Lower leg skin (tissue), 4 donors: ENCODE results near the gene TAF10. TPM values are rescaled to one million over a fixed set of nuclear protein-coding genes. Genes with fewer than 3 reads are reported as not detected.

Source experiments
- DNase-seq, 2 donors: peaks; one replicate each; pipeline ENCODE4 v3.0.0-alpha.2; 2019; ENCODE audit warnings: low spot score in 2 of 2
- H3K4me3 ChIP-seq: fragments of 200-600 bp; sonication (generic); 2 replicates; pipeline ENCODE4 v1.5.1; 2017; ENCODE audit warnings: mild to moderate bottlenecking, low read depth; ENCODE audit not compliant: poor library complexity, severe bottlenecking
- CTCF ChIP-seq, 3 donors: fragments of 450-650 bp; IDR thresholded peaks; one replicate each; pipeline ENCODE4 v1.5.1; 2016; ENCODE audit warnings: antibody characterized with exemption in 3 of 3, mild to moderate bottlenecking in 3 of 3, moderate library complexity in 2 of 3
- POLR2A ChIP-seq, 2 donors: fragments of 450-650 bp; IDR thresholded peaks; one replicate each; pipeline ENCODE4 v1.6.1; 2016 to 2017; ENCODE audit warnings: antibody characterized with exemption in 2 of 2, mild to moderate bottlenecking in 1 of 2, moderate library complexity in 1 of 2
- WGBS, 2 donors: methylation state at CpG; one replicate each; pipeline ENCODE4 v1.1.5; 2018; 5-methylcytosine and 5-hydroxymethylcytosine counted together
- intact Hi-C: fragments of 100-400 bp; cut with DNase I; formaldehyde crosslinking; loops from one replicate; pipeline ENCODE4 v1.15.0; 2023; ENCODE audit warnings: low total_unique reads
- total RNA-seq, 4 donors: library from RNA; depleted of rRNA; stranded (reverse); fragments of >200 nt; gene quantifications; one replicate each; pipeline ENCODE4 v1.1.0, GENCODE V29; 2016

The TAF10 gene
- total RNA-seq, 4 donors from 2014 or later: 41.1 to 105 (median 61.8) TPM

GRCh38 chr11:6629892-6630631, 18.0 kb upstream of the TAF10 start:
- DNase-seq: peak in 1 of 2 donors; percentile 82

GRCh38 chr11:6629573-6629891, 17.5 kb upstream of the TAF10 start:
- TF ChIP-seq CTCF (IDR thresholded peaks at IDR 0.05) (no peak), POLR2A (IDR thresholded peaks at IDR 0.05) (no peak)
- WGBS, 2 donors: 91 to 92% methylated on average over 20 to 24 of the region's 24 CpGs
- intact Hi-C loops: no loop called here
- DNase-seq: peak in 1 of 2 donors; percentile 72
- H3K4me3 ChIP-seq: no peak overlapping the region

More at GRCh38 chr11:6629892-6630631, 18.0 kb upstream of the TAF10 start:
- H3K4me3 ChIP-seq: no peak overlapping the region
- WGBS, 2 donors: 68 to 75% methylated on average over 76 to 83 of the region's 102 CpGs
- TF ChIP-seq CTCF (IDR thresholded peaks at IDR 0.05) (no peak), POLR2A (IDR thresholded peaks at IDR 0.05) (no peak)
- intact Hi-C loops: no loop called here

- TF ChIP-seq CTCF (IDR thresholded peaks at IDR 0.05) (no peak), POLR2A (IDR thresholded peaks at IDR 0.05) (no peak)
- DNase-seq: no peak
- no peak overlapping the region for H3K4me3 ChIP-seq
- intact Hi-C loops: no loop called here
- WGBS, 2 donors: 98 to 100% methylated on average over 4 of the region's 4 CpGs
Observed at GRCh38 chr11:6628526-6628925, 16.5 kb upstream of the TAF10 start.

- WGBS, 2 donors: 69 to 71% methylated on average over 2 of the region's 2 CpGs
- H3K4me3 ChIP-seq: no peak overlapping the region
- TF ChIP-seq POLR2A (IDR thresholded peaks at IDR 0.05): no peak
- no peak for TF ChIP-seq CTCF (IDR thresholded peaks at IDR 0.05)
- intact Hi-C loops: no loop called here
- no peak for DNase-seq
Observed at GRCh38 chr11:6627762-6628241, 15.8 kb upstream of the TAF10 start.

- intact Hi-C loops: no loop called here
- DNase-seq: peak in 1 of 2 donors; percentile 76
- WGBS, 2 donors: 79 to 86% methylated on average over 19 of the region's 19 CpGs
- H3K4me3 ChIP-seq: no peak overlapping the region
- TF ChIP-seq CTCF (IDR thresholded peaks at IDR 0.05): no peak
Observed at GRCh38 chr11:6626971-6627761, 15.2 kb upstream of the TAF10 start.
